ENCODE data around the gene ARPC1A. TPM values are rescaled to one million over a fixed set of nuclear protein-coding genes. Genes with fewer than 3 reads are reported as not detected.
A peak's percentile ranks its signal among the peaks of the same experiment; 100 is the strongest.

Gene ARPC1A
- total and polyA plus RNA-seq, 8 donors: 32.8 to 90.9 (median 62.7) TPM

- no peak for FAIRE-seq
- H3K4me1 ChIP-seq: no peaks in the 10 kb centered on the region
- no peak overlapping the region for H3K4me3 ChIP-seq
- 69 to 75% methylated on average over 16 of the region's 16 CpGs for WGBS, 2 donors
- peak overlapping the region in 2 of 4 donors; percentile 12 to 48 for H3K27ac ChIP-seq
- no peaks in the 10 kb centered on the region for H3K27me3 ChIP-seq
- TF ChIP-seq, protein P1, sequence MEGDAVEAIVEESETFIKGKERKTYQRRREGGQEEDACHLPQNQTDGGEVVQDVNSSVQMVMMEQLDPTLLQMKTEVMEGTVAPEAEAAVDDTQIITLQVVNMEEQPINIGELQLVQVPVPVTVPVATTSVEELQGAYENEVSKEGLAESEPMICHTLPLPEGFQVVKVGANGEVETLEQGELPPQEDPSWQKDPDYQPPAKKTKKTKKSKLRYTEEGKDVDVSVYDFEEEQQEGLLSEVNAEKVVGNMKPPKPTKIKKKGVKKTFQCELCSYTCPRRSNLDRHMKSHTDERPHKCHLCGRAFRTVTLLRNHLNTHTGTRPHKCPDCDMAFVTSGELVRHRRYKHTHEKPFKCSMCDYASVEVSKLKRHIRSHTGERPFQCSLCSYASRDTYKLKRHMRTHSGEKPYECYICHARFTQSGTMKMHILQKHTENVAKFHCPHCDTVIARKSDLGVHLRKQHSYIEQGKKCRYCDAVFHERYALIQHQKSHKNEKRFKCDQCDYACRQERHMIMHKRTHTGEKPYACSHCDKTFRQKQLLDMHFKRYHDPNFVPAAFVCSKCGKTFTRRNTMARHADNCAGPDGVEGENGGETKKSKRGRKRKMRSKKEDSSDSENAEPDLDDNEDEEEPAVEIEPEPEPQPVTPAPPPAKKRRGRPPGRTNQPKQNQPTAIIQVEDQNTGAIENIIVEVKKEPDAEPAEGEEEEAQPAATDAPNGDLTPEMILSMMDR (IDR thresholded peaks at IDR 0.05): no peak
- DNase-seq: no peak
- intact Hi-C loops (cut with DNase I): no loop called here
- no peaks in the 10 kb centered on the region for H3K36me3 ChIP-seq
- no peaks in the 10 kb centered on the region for H3K9me3 ChIP-seq
- peak in 3 of 4 donors; percentile 4 to 46 (median 33) for ATAC-seq
These were observed 55.3 kb downstream of the ARPC1A start for GRCh38 chr7:99380823-99381663.

- WGBS, 2 donors: 70 to 78% methylated on average over 7 of the region's 7 CpGs
- Histone ChIP-seq H3K9me3 (no peaks in the 10 kb centered on the region), H3K4me1 (no peaks in the 10 kb centered on the region), H3K4me3 (no peak overlapping the region), H3K27ac (no peak overlapping the region), H3K36me3 (peaks cover 0 to 3% (median 0%) of the 10 kb centered on the region in 3 donors), H3K27me3 (no peaks in the 10 kb centered on the region)
- DNase-seq (no peak), FAIRE-seq (no peak), ATAC-seq (no peak)
- intact Hi-C loops (cut with DNase I): no loop called here
- TF ChIP-seq, protein P1 (IDR thresholded peaks at IDR 0.05): no peak
These were observed 56.0 kb downstream of the ARPC1A start for GRCh38 chr7:99381664-99382075.

DNA sequence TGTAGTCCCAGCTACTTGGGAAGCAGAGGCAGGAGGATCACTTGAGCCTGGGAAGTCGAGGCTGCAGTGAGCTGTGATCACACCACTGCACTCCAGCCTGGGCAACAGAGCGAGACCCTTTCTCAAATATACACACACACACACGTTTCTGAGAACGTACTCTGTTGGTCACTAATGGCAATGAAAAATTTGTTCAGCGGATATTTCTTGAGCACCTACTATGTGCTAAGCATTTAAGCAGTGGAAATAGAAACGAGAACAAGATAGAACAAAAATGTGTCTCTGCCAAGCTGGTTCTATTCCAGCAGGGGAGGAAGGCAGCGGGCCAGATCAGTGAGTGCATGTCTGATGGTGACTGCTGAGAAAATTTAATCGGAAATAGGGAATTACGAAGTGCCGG is 57.5 kb downstream of the ARPC1A start:
- WGBS, 2 donors: 88 to 91% methylated on average over 10 of the region's 10 CpGs
- Histone ChIP-seq H3K4me3 (no peak overlapping the region), H3K9me3 (no peaks in the 10 kb centered on the region), H3K27ac (no peak overlapping the region), H3K4me1 (no peaks in the 10 kb centered on the region), H3K27me3 (no peaks in the 10 kb centered on the region), H3K36me3 (peaks cover 0 to 11% (median 0%) of the 10 kb centered on the region in 3 donors)
- DNase-seq: no peak
- TF ChIP-seq, protein P1 (IDR thresholded peaks at IDR 0.05): no peak
- intact Hi-C loops (cut with DNase I): no loop called here
- no peak for FAIRE-seq
- ATAC-seq: no peak

- ATAC-seq: no peak
- FAIRE-seq: no peak
- no peaks in the 10 kb centered on the region for H3K27me3 ChIP-seq
- intact Hi-C loops (cut with DNase I): no loop called here
- no peak overlapping the region for H3K4me3 ChIP-seq
- no peak overlapping the region for H3K27ac ChIP-seq
- DNase-seq: peak in 1 of 6 donors; percentile 51
- peaks cover 0 to 11% (median 0%) of the 10 kb centered on the region in 3 donors for H3K36me3 ChIP-seq
- TF ChIP-seq, protein P1 (IDR thresholded peaks at IDR 0.05): no peak
- whole genome bisulfite sequencing, 2 donors: 91 to 94% methylated on average over 13 of the region's 13 CpGs
- no peaks in the 10 kb centered on the region for H3K9me3 ChIP-seq
- H3K4me1 ChIP-seq: no peaks in the 10 kb centered on the region
These were observed 58.2 kb downstream of the ARPC1A start for GRCh38 chr7:99383791-99384370.

DNA sequence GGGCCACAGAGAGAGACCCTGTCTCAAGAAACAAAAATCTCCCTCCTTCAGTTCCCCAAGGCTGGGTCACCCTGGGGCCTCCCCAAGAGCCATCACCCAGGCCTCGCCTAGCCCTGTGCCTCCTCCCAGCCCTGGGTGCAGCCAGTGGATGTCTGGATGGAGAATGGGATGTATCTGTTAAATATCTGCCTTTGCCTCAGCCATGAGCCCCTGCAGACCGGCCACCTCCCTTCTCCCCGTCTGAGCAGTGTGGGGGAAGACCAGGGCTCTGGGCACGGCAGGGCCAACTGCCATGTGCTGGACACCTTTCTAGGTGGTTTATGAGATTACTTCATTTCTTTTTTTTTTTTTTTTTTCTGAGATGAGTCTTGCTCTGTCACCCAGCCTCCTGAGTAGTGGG is 58.8 kb downstream of the ARPC1A start:
- no peak for FAIRE-seq
- peaks cover 0 to 11% (median 3%) of the 10 kb centered on the region in 3 donors for H3K36me3 ChIP-seq
- ATAC-seq: no peak
- H3K9me3 ChIP-seq: no peaks in the 10 kb centered on the region
- no peak overlapping the region for H3K27ac ChIP-seq
- DNase-seq: peak in 1 of 6 donors; percentile 52
- no peaks in the 10 kb centered on the region for H3K4me1 ChIP-seq
- TF ChIP-seq, protein P1 (IDR thresholded peaks at IDR 0.05): no peak
- intact Hi-C loops (cut with DNase I): no loop called here
- 92 to 94% methylated on average over 4 of the region's 4 CpGs for WGBS, 2 donors
- no peak overlapping the region for H3K4me3 ChIP-seq
- no peaks in the 10 kb centered on the region for H3K27me3 ChIP-seq
